Activated naive CD4-positive, alpha-beta T cell (primary cell): ENCODE data around the gene RAC2.

Experiments
- DNase-seq, 4 experiments: peaks; one replicate each; lab custom pipeline; 2025; lab: John Stamatoyannopoulos, UW

RAC2 gene

GRCh38 chr22:37187891-37188761 is 55.9 kb downstream of the RAC2 start, which contains the start of gene C1QTNF6:
TSS of gene C1QTNF6 (minus strand) at chr22:37188247. CDS start at chr22:37188213, 34 bp downstream.
- no peak for DNase-seq

GRCh38 chr22:37187552-37187890 is 56.5 kb downstream of the RAC2 start:
- DNase-seq = no peak

- no peak for DNase-seq
Measured at GRCh38 chr22:37186997-37187522, 57.0 kb downstream of the RAC2 start.

- DNase-seq = no peak
Measured at GRCh38 chr22:37186228-37186996, 57.7 kb downstream of the RAC2 start.

- DNase-seq = no peak
Measured at GRCh38 chr22:37185646-37186227, 58.3 kb downstream of the RAC2 start.

- DNase-seq = no peak
Measured at GRCh38 chr22:37184816-37185541, 59.1 kb downstream of the RAC2 start.

GRCh38 chr22:37184380-37184755 is 59.7 kb downstream of the RAC2 start:
- no peak for DNase-seq

GRCh38 chr22:37183432-37184379 is 60.4 kb downstream of the RAC2 start:
- no peak for DNase-seq

- no peak for DNase-seq
Measured at GRCh38 chr22:37182949-37183245, 61.2 kb downstream of the RAC2 start.

GRCh38 chr22:37182101-37182948 is 61.7 kb downstream of the RAC2 start:
- no peak for DNase-seq

GRCh38 chr22:37181681-37182080 is 62.4 kb downstream of the RAC2 start:
- DNase-seq = no peak

- DNase-seq = no peak
Measured at GRCh38 chr22:37180531-37181231, 63.4 kb downstream of the RAC2 start.

GRCh38 chr22:37179622-37180420 is 64.2 kb downstream of the RAC2 start:
- DNase-seq = no peak

- DNase-seq = no peak
Measured at GRCh38 chr22:37179126-37179470, 65.0 kb downstream of the RAC2 start.

GRCh38 chr22:37178350-37179125 is 65.5 kb downstream of the RAC2 start:
- DNase-seq = no peak

GRCh38 chr22:37177755-37178154 is 66.3 kb downstream of the RAC2 start:
- no peak for DNase-seq

- no peak for DNase-seq
Measured at GRCh38 chr22:37177221-37177620, 66.8 kb downstream of the RAC2 start.
